Measurements from ENCODE around the gene TRMT10B. TPM values are rescaled to one million over a fixed set of nuclear protein-coding genes. Genes with fewer than 3 reads are reported as not detected.

TRMT10B gene, protein sequence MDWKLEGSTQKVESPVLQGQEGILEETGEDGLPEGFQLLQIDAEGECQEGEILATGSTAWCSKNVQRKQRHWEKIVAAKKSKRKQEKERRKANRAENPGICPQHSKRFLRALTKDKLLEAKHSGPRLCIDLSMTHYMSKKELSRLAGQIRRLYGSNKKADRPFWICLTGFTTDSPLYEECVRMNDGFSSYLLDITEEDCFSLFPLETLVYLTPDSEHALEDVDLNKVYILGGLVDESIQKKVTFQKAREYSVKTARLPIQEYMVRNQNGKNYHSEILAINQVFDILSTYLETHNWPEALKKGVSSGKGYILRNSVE
- total RNA-seq = 8.7 TPM

DNA sequence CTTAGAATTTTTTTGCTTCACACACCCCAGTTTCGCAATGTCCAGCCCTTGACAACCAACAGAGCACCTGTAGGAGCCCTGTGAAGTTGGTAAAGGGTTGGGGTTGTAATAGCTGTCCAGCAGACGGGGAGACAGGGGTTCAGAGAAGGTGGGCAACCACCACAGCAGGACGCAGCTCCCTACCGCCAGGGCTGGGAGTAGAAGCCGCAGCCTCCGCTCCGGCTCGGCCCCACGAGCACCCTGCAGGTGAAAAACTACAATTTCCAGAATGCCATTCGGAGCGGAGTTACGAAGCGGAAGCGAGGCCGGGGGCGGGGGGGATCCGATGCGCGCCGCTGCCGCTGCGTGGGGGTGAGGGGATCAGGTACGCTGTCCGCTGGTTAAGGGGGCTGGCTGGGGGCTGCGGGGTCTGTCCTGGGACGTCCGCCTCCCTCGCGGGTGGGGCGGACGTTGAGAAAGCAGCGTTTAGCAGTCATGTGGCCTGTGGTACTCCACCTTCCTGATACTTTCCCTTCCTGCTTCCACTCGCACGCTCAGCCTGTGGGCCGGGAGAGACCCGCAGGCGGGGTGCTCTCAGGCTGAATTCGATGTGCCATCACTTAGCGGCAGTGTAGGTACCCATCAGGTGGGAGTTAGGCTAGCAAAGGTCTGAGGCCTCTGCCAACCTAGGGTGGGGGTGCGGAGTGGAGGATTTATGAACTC is at the start of gene TRMT10B:
TRMT10B (plus strand) TSS at position 317 of the 702 bp plus-strand sequence. CDS start 8,127 bp downstream, outside the sequence.

DNA sequence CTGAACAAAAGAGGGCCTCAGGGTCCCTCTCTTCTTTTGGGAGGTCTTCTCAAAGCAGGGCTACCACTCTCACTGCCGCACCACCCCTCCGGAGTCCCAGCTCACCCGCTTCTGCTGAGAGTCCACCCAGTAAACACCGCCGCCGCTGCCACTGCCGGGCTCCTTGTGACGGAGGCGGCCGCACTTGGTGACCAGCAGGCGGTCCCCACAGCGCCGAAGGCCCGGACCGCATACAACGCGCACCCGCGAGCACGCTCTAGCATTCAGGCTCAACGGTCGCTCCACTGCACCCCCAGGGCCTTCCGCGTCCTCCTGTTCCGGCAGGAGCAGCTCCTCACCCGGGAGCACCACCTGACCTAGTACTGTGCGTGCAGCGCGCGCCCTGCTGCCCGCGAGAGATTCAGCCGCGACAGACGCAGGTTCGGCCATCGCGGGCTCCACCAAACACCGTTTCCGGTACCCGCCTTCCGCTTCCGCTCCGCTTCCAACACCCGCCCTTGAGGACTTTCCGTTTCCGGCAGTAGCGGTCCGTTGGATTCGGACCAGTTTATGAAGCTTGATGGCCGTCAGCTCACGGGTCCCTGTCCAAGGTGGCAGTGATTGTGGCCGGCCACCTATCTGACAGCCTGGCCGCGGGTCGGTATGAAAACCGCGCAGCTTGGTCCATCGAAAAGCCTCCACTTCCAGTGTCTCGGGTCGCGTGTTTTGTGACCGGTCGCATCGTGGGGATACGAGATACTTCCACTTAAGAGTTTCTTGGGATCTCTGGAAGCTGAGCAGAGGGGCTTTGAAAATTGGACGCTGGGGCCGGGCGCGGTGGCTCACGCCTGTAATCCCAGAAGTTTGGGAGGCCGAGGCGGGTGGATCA is 31.2 kb downstream of the TRMT10B start, which contains the start of gene EXOSC3:
EXOSC3 (minus strand) TSS at position 449 of the 868 bp plus-strand sequence; CDS start at position 429, 20 bp downstream.

DNA sequence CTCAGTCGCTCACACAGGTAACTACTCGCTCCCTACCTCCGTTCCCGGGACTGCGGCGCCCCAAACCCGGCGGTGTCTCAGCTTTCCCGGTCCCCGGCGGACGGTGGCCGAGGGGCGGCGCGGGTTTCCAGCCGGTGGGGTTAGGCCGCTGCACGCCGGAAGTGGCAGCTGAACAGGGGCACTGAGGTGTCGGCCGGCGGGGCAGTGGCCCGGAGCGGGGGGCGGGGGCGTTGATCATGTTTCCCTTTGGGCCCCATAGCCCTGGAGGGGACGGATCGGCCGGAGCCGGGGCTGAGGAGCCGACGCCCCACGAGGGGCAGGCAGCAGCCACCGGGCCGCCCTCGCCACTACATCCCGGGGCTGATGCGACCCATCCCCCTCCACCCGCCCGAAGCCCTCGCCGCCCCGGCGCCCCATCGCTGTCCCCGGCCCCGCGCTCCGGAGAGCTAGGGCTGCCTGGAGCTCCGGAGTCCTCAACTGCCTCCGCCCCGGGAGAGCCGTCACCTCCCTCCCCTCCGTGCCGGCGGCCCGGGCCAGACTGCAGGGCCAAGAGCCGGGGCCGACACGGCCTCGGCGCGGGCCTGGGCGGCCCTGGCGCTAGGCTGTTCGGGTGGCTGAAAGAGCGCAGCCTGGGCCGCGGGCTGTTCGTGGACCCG is 47.2 kb downstream of the TRMT10B start, which contains the start of gene DCAF10:
DCAF10 (plus strand) TSS at position 167 of the 656 bp plus-strand sequence; CDS start at position 237, 70 bp downstream.

Other genes starting within 250 kb of the TRMT10B start
- gene FBXO10, start 177.4 kb upstream of the TRMT10B start, total RNA-seq = 32.5 TPM
- gene TOMM5, start 161.2 kb upstream of the TRMT10B start, total RNA-seq = 62.6 TPM
- 34.9 TPM for gene FRMPD1, start 102.9 kb upstream of the TRMT10B start, total RNA-seq
- gene EXOSC3, start 31.3 kb downstream of the TRMT10B start, total RNA-seq = 73.2 TPM
- 39.6 TPM for gene DCAF10, start 47.0 kb downstream of the TRMT10B start, total RNA-seq
- 47.3 TPM for gene SLC25A51, start 150.3 kb downstream of the TRMT10B start, total RNA-seq